ENCODE results near the gene DNAH17. TPM values are rescaled to one million over a fixed set of nuclear protein-coding genes. Genes with fewer than 3 reads are reported as not detected.
"Not testable (repeated sequence)": the region's sequence is repeated elsewhere in the genome, so short reads cannot be mapped to it uniquely, and the experiment has no call there.

Gene DNAH17
- total and polyA plus RNA-seq, 2 experiments from 2014 or later, result 0.64 TPM; not detected in 1

GRCh38 chr17:78506454-78507309 is 70.5 kb downstream of the DNAH17 start:
- 62% methylated on average over 19 to 20 of the region's 20 CpGs for WGBS, 2 experiments (ENCODE audit: low coverage in 1 of 2, low lambda C conversion rate in 2 of 2, missing lambda C conversion rate in 2 of 2)
- no peak for DNase-seq
- no peaks in the 10 kb centered on the region for H3K9me2 ChIP-seq (ENCODE audit: insufficient read depth)
- H3K4me1 ChIP-seq (ENCODE audit: insufficient read depth), result no peaks in the 10 kb centered on the region
- H3K4me2 ChIP-seq (ENCODE audit: unreplicated experiment), result no peak overlapping the region
- no peaks in the 10 kb centered on the region for H3K27me3 ChIP-seq (replicated peaks; ENCODE audit: insufficient read depth)
- no peak overlapping the region for H3K4me3 ChIP-seq
- H3F3A ChIP-seq (ENCODE audit: insufficient read depth), result no peaks in the 10 kb centered on the region
- no peaks in the 10 kb centered on the region for H3K79me2 ChIP-seq (ENCODE audit: insufficient read depth)
- TF ChIP-seq EZH2 (IDR thresholded peaks at IDR 0.05; ENCODE audit: insufficient read depth, poor library complexity, severe bottlenecking) (no peak), EZH2phosphoT487 (IDR thresholded peaks at IDR 0.05; ENCODE audit: insufficient read depth, low read depth) (no peak)
- H4K20me1 ChIP-seq (ENCODE audit: insufficient read depth), result no peaks in the 10 kb centered on the region
- no peaks in the 10 kb centered on the region for H3K9me3 ChIP-seq (ENCODE audit: low read depth)
- H3K27ac ChIP-seq, result no peak overlapping the region
- no peak overlapping the region for H3K9ac ChIP-seq
- in situ Hi-C loops (cut with MboI), result loop anchor here (10.0 kb wide), 1 partner anchor 198 kb away; no protein-coding TSS in a partner anchor
- no peaks in the 10 kb centered on the region for H3K36me3 ChIP-seq (ENCODE audit: low read depth)
- no peak overlapping the region for H2AFZ ChIP-seq

DNA sequence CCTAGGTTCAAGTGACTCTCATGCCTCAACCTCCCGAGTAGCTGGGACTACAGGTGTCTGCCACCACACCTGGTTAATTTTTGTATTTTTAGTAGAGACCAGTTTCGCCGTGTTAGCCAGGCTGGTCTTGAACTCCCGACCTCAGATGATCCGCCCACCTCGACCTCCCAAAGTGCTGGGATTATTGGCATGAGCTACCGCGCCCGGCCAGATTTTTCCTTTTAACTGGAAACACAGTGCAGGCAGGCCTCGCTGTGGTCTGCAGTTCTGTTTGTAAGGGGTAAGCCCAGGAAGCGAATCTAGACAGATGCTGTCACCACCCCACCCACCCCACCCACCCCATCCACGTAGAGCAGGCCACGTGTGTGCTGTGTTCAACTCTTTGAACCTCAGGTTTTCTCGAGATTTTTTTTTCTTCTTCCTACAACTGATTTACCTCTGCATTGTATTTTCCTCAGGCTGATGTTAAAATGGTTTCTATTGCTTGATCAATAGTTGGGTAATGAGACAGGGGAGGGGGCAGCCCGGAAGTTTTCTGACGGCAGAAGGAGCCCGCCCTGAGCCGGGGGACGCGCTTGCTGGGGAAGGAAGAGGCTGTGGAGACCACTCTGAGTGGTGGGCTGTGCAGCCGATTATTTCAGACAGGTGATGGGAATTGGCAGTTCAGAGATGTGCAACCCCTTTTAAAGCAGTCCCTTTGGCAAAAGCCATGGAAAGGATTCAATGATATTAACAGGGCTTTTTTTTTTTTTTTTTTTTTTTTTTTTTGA is 72.9 kb downstream of the DNAH17 start:
- Histone ChIP-seq H2AFZ (no peak overlapping the region), H3K9ac (no peak overlapping the region), H3K4me2 (ENCODE audit: unreplicated experiment) (no peak overlapping the region), H3K9me3 (ENCODE audit: low read depth) (no peaks in the 10 kb centered on the region), H3F3A (ENCODE audit: insufficient read depth) (no peaks in the 10 kb centered on the region), H3K27ac (no peak overlapping the region), H4K20me1 (ENCODE audit: insufficient read depth) (no peaks in the 10 kb centered on the region), H3K4me3 (no peak overlapping the region), H3K27me3 (replicated peaks; ENCODE audit: insufficient read depth) (no peaks in the 10 kb centered on the region), H3K79me2 (ENCODE audit: insufficient read depth) (no peaks in the 10 kb centered on the region), H3K9me2 (ENCODE audit: insufficient read depth) (no peaks in the 10 kb centered on the region), H3K36me3 (ENCODE audit: low read depth) (no peaks in the 10 kb centered on the region), H3K4me1 (ENCODE audit: insufficient read depth) (no peaks in the 10 kb centered on the region)
- no peak for DNase-seq
- WGBS, 2 experiments (ENCODE audit: low coverage in 1 of 2, low lambda C conversion rate in 2 of 2, missing lambda C conversion rate in 2 of 2), result 75 to 80% methylated on average over 20 to 21 of the region's 21 CpGs
- in situ Hi-C loops (cut with MboI), result loop anchor here (10.0 kb wide), 1 partner anchor 200 kb away; no protein-coding TSS in a partner anchor
- TF ChIP-seq EZH2 (IDR thresholded peaks at IDR 0.05; ENCODE audit: insufficient read depth, poor library complexity, severe bottlenecking) (no peak), EZH2phosphoT487 (IDR thresholded peaks at IDR 0.05; ENCODE audit: insufficient read depth, low read depth) (no peak)

DNA sequence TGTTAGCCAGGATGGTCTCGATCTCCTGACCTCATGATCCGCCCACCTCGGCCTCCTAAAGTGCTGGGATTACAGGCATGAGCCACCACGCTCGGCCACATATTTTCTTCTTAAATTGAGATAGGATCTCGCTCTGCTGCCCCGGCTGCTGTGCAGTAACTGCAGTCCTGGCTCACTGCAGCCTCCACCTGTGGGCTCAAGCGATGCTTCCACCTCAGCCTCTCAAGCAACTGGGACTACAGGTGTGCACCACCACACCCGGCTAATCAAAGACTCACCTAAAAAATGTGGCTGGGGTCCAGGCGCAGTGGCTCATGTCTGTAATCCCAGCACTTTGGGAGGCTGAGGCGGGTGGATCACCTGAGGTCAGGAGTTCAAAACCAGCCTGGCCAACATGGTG is 73.8 kb downstream of the DNAH17 start:
- H3K9me3 ChIP-seq (ENCODE audit: low read depth); H4K20me1 ChIP-seq (ENCODE audit: insufficient read depth); H3K4me1 ChIP-seq (ENCODE audit: insufficient read depth); H3K9me2 ChIP-seq (ENCODE audit: insufficient read depth); H3K4me2 ChIP-seq (ENCODE audit: unreplicated experiment); H2AFZ ChIP-seq; DNase-seq; H3K9ac ChIP-seq; H3K27me3 ChIP-seq (replicated peaks; ENCODE audit: insufficient read depth); H3K79me2 ChIP-seq (ENCODE audit: insufficient read depth); H3F3A ChIP-seq (ENCODE audit: insufficient read depth); H3K36me3 ChIP-seq (ENCODE audit: low read depth); H3K4me3 ChIP-seq; H3K27ac ChIP-seq: not testable (repeated sequence)
- in situ Hi-C loops (cut with MboI), result loop anchor here (10.0 kb wide), 1 partner anchor 201 kb away; no protein-coding TSS in a partner anchor
- 86 to 89% methylated on average over 11 of the region's 11 CpGs for WGBS, 2 experiments (ENCODE audit: low coverage in 1 of 2, low lambda C conversion rate in 2 of 2, missing lambda C conversion rate in 2 of 2)

- H3K27me3 ChIP-seq (replicated peaks; ENCODE audit: insufficient read depth), result no peaks in the 10 kb centered on the region
- no peaks in the 10 kb centered on the region for H3K4me1 ChIP-seq (ENCODE audit: insufficient read depth)
- H2AFZ ChIP-seq, result no peak overlapping the region
- no peaks in the 10 kb centered on the region for H3K36me3 ChIP-seq (ENCODE audit: low read depth)
- H4K20me1 ChIP-seq (ENCODE audit: insufficient read depth), result no peaks in the 10 kb centered on the region
- no peak overlapping the region for H3K4me2 ChIP-seq (ENCODE audit: unreplicated experiment)
- H3F3A ChIP-seq (ENCODE audit: insufficient read depth), result no peaks in the 10 kb centered on the region
- 89% methylated on average over 25 of the region's 25 CpGs for WGBS, 2 experiments (ENCODE audit: low coverage in 1 of 2, low lambda C conversion rate in 2 of 2, missing lambda C conversion rate in 2 of 2)
- H3K9me3 ChIP-seq (ENCODE audit: low read depth), result no peaks in the 10 kb centered on the region
- no peak overlapping the region for H3K27ac ChIP-seq
- in situ Hi-C loops (cut with MboI), result loop anchor here (10.0 kb wide), 1 partner anchor 202 kb away; no protein-coding TSS in a partner anchor
- no peaks in the 10 kb centered on the region for H3K9me2 ChIP-seq (ENCODE audit: insufficient read depth)
- no peak overlapping the region for H3K4me3 ChIP-seq
- no peak for DNase-seq
- no peaks in the 10 kb centered on the region for H3K79me2 ChIP-seq (ENCODE audit: insufficient read depth)
- H3K9ac ChIP-seq, result no peak overlapping the region
- no peak for TF ChIP-seq EZH2 (IDR thresholded peaks at IDR 0.05; ENCODE audit: insufficient read depth, poor library complexity, severe bottlenecking)
- TF ChIP-seq EZH2phosphoT487 (IDR thresholded peaks at IDR 0.05; ENCODE audit: insufficient read depth, low read depth), result no peak
Measured at GRCh38 chr17:78502611-78503148, 74.5 kb downstream of the DNAH17 start.
